ENCODE data around the gene PRUNE2. TPM values are rescaled to one million over a fixed set of nuclear protein-coding genes. Genes with fewer than 3 reads are reported as not detected.
"Not testable (repeated sequence)": the region's sequence is repeated elsewhere in the genome, so short reads cannot be mapped to it uniquely, and the experiment has no call there.

The PRUNE2 gene
- polyA plus RNA-seq, 4 donors: 5.3 to 16.7 (median 10.7) TPM

- DNase-seq (ENCODE audit: low read depth in 4 of 4, low spot score in 3 of 4): no peak
Observed at GRCh38 chr9:76615177-76615603, 290.7 kb downstream of the PRUNE2 start.

GRCh38 chr9:76613974-76614373, 291.9 kb downstream of the PRUNE2 start:
- no peak for DNase-seq (ENCODE audit: low read depth in 4 of 4, low spot score in 3 of 4)

- no peak for DNase-seq (ENCODE audit: low read depth in 4 of 4, low spot score in 3 of 4)
Observed at GRCh38 chr9:76613150-76613781, 292.6 kb downstream of the PRUNE2 start.

GRCh38 chr9:76610011-76610352, 295.9 kb downstream of the PRUNE2 start:
- no peak for DNase-seq (ENCODE audit: low read depth in 4 of 4, low spot score in 3 of 4)

GRCh38 chr9:76609285-76610010, 296.5 kb downstream of the PRUNE2 start:
- no peak for DNase-seq (ENCODE audit: low read depth in 4 of 4, low spot score in 3 of 4)

- no peak for DNase-seq (ENCODE audit: low read depth in 4 of 4, low spot score in 3 of 4)
Observed at GRCh38 chr9:76608575-76609273, 297.2 kb downstream of the PRUNE2 start.

- no peak for DNase-seq (ENCODE audit: low read depth in 4 of 4, low spot score in 3 of 4)
Observed at GRCh38 chr9:76607730-76608436, 298.0 kb downstream of the PRUNE2 start.

GRCh38 chr9:76605321-76605900, 300.5 kb downstream of the PRUNE2 start:
- no peak for DNase-seq (ENCODE audit: low read depth in 4 of 4, low spot score in 3 of 4)

GRCh38 chr9:76603931-76604570, 301.9 kb downstream of the PRUNE2 start:
- DNase-seq (ENCODE audit: low read depth in 4 of 4, low spot score in 3 of 4): no peak

- DNase-seq (ENCODE audit: low read depth in 4 of 4, low spot score in 3 of 4): no peak
Observed at GRCh38 chr9:76603448-76603895, 302.4 kb downstream of the PRUNE2 start.

- no peak for DNase-seq (ENCODE audit: low read depth in 4 of 4, low spot score in 3 of 4)
Observed at GRCh38 chr9:76602199-76602598, 303.7 kb downstream of the PRUNE2 start.

- no peak for DNase-seq (ENCODE audit: low read depth in 4 of 4, low spot score in 3 of 4)
Observed at GRCh38 chr9:76600007-76600615, 305.8 kb downstream of the PRUNE2 start.

- no peak for DNase-seq (ENCODE audit: low read depth in 4 of 4, low spot score in 3 of 4)
Observed at GRCh38 chr9:76598981-76599380, 306.9 kb downstream of the PRUNE2 start.

- no peak for DNase-seq (ENCODE audit: low read depth in 4 of 4, low spot score in 3 of 4)
Observed at GRCh38 chr9:76595645-76596044, 310.3 kb downstream of the PRUNE2 start.

GRCh38 chr9:76594764-76595424, 311.0 kb downstream of the PRUNE2 start:
- no peak for DNase-seq (ENCODE audit: low read depth in 4 of 4, low spot score in 3 of 4)

GRCh38 chr9:76593961-76594735, 311.8 kb downstream of the PRUNE2 start:
- DNase-seq (ENCODE audit: low read depth in 4 of 4, low spot score in 3 of 4): not testable (repeated sequence)

- DNase-seq (ENCODE audit: low read depth in 4 of 4, low spot score in 3 of 4): no peak
Observed at GRCh38 chr9:76592974-76593347, 313.0 kb downstream of the PRUNE2 start.

Measured in left renal pelvis (tissue), 4 donors.